ENCODE data around the gene AKAP10.
"Not testable (repeated sequence)": the region's sequence is repeated elsewhere in the genome, so short reads cannot be mapped to it uniquely, and the experiment has no call there.

The AKAP10 gene

DNA sequence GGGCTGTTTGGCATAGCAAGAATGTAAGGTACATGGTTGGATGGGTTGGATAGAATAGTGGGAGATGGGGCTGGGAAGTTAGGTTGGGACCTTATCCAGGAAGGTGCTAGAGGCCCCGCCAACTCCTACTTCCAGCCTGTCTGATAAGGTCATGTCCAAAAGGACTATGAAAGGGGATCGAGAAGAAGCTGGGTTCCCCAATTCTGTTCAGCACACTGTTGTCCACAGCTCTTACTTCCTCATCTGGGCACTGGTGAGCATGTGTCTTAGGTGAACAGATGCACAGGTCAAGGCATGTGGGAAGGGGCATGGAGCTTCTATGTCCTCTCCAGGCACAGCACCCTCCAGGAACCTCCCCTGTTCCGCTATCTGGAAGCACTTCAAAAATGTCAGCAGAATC lies 104.3 kb downstream of the AKAP10 start:
- Mint-ChIP-seq H3K4me3 (no peak overlapping the region), H3K4me1 (peaks cover 7% of the 10 kb centered on the region), H3K27me3 (ENCODE audit: low read depth) (peaks cover 13% of the 10 kb centered on the region), H3K27ac (no peak overlapping the region), H3K36me3 (ENCODE audit: low read depth) (no peaks in the 10 kb centered on the region), H3K9me3 (no peaks in the 10 kb centered on the region)
- TF ChIP-seq, protein P1, sequence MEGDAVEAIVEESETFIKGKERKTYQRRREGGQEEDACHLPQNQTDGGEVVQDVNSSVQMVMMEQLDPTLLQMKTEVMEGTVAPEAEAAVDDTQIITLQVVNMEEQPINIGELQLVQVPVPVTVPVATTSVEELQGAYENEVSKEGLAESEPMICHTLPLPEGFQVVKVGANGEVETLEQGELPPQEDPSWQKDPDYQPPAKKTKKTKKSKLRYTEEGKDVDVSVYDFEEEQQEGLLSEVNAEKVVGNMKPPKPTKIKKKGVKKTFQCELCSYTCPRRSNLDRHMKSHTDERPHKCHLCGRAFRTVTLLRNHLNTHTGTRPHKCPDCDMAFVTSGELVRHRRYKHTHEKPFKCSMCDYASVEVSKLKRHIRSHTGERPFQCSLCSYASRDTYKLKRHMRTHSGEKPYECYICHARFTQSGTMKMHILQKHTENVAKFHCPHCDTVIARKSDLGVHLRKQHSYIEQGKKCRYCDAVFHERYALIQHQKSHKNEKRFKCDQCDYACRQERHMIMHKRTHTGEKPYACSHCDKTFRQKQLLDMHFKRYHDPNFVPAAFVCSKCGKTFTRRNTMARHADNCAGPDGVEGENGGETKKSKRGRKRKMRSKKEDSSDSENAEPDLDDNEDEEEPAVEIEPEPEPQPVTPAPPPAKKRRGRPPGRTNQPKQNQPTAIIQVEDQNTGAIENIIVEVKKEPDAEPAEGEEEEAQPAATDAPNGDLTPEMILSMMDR (IDR thresholded peaks at IDR 0.05; ENCODE audit: unreplicated experiment in 3 of 3): no peak

GRCh38 chr17:19868079-19868395 lies 109.6 kb downstream of the AKAP10 start:
- H3K36me3 Mint-ChIP-seq (ENCODE audit: low read depth): peaks cover 7% of the 10 kb centered on the region
- peaks cover 16% of the 10 kb centered on the region for H3K4me1 Mint-ChIP-seq
- H3K27ac Mint-ChIP-seq: peak overlapping the region; percentile 37 to 90 (median 83)
- H3K4me3 Mint-ChIP-seq: peak overlapping the region; percentile 77 to 90 (median 82)
- TF ChIP-seq, protein P1 (IDR thresholded peaks at IDR 0.05; ENCODE audit: unreplicated experiment in 3 of 3): no peak
- peaks cover 3% of the 10 kb centered on the region for H3K27me3 Mint-ChIP-seq (ENCODE audit: low read depth)
- H3K9me3 Mint-ChIP-seq: no peaks in the 10 kb centered on the region

GRCh38 chr17:19867329-19868078 lies 110.1 kb downstream of the AKAP10 start, which contains the start of gene ULK2:
TSS of gene ULK2 (minus strand) at chr17:19867936. CDS start at chr17:19867417, 519 bp downstream.
- Mint-ChIP-seq H3K36me3 (ENCODE audit: low read depth) (peaks cover 13% of the 10 kb centered on the region), H3K27ac (peak within 1 kb of the TSS; percentile 74 to 90 (median 87)), H3K4me1 (peaks cover 16% of the 10 kb centered on the region), H3K9me3 (no peaks in the 10 kb centered on the region), H3K4me3 (peak within 1 kb of the TSS; percentile 89 to 93 (median 91)), H3K27me3 (ENCODE audit: low read depth) (no peaks in the 10 kb centered on the region)
- TF ChIP-seq, protein P1 (IDR thresholded peaks at IDR 0.05; ENCODE audit: unreplicated experiment in 3 of 3): no peak

GRCh38 chr17:19867079-19867328 lies 110.6 kb downstream of the AKAP10 start:
- peaks cover 16% of the 10 kb centered on the region for H3K4me1 Mint-ChIP-seq
- no peaks in the 10 kb centered on the region for H3K27me3 Mint-ChIP-seq (ENCODE audit: low read depth)
- H3K27ac Mint-ChIP-seq: peak overlapping the region; percentile 74 to 88 (median 87)

DNA sequence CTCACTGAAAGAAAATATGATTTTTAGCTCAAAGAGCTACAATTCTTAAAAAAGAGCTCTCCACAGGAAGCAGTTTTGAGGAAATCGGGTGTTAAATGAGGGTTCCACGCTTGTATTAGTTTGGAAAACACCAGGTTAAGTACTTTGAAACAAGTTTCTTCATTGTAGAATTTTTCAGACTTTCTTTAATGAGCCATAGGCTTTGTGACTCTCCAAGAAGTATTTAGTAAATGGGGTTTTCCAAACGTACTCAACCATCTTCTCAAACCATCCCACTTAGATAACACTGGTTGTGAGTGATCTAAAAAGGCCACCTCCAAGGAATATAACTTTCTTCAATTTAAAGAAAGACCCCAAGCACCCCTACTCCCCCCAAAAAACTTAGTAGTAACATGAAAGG lies 112.6 kb downstream of the AKAP10 start:
- peaks cover 24% of the 10 kb centered on the region for H3K36me3 Mint-ChIP-seq (ENCODE audit: low read depth)
- no peaks in the 10 kb centered on the region for H3K9me3 Mint-ChIP-seq
- H3K4me1 Mint-ChIP-seq: peaks cover 16% of the 10 kb centered on the region
- TF ChIP-seq, protein P1 (IDR thresholded peaks at IDR 0.05; ENCODE audit: unreplicated experiment in 3 of 3): no peak
- H3K4me3 Mint-ChIP-seq: peak overlapping the region; percentile 80 to 87 (median 86)
- H3K27me3 Mint-ChIP-seq (ENCODE audit: low read depth): no peaks in the 10 kb centered on the region
- H3K27ac Mint-ChIP-seq: no peak overlapping the region

More at GRCh38 chr17:19867079-19867328, 110.6 kb downstream of the AKAP10 start:
- H3K4me3 Mint-ChIP-seq: peak overlapping the region; percentile 89 to 93 (median 91)
- H3K36me3 Mint-ChIP-seq (ENCODE audit: low read depth): peaks cover 15% of the 10 kb centered on the region
- TF ChIP-seq, protein P1 (IDR thresholded peaks at IDR 0.05; ENCODE audit: unreplicated experiment in 3 of 3): peak in 1 of 3 experiments; percentile 34
- no peaks in the 10 kb centered on the region for H3K9me3 Mint-ChIP-seq

GRCh38 chr17:19860647-19861177 lies 116.9 kb downstream of the AKAP10 start:
- H3K4me3 Mint-ChIP-seq; H3K9me3 Mint-ChIP-seq; H3K27ac Mint-ChIP-seq; H3K4me1 Mint-ChIP-seq; H3K27me3 Mint-ChIP-seq (ENCODE audit: low read depth): not testable (repeated sequence)
- H3K36me3 Mint-ChIP-seq (ENCODE audit: low read depth): peaks cover 46% of the 10 kb centered on the region
